Thyroid gland (tissue), 4 donors: ENCODE measurements around the gene C1orf159. TPM values are rescaled to one million over a fixed set of nuclear protein-coding genes. Genes with fewer than 3 reads are reported as not detected.
"Not testable (repeated sequence)": the region's sequence is repeated elsewhere in the genome, so short reads cannot be mapped to it uniquely, and the experiment has no call there.

Source experiments
- DNase-seq, 2 donors: peaks; one replicate each; pipeline ENCODE4 v3.0.0-alpha.2; 2019
- H3K27ac ChIP-seq, 3 donors: fragments of 200-600 bp; sonication (generic); 1 replicate in 2 of 3; 2 replicates in 1 of 3; pipeline ENCODE4 v1.5.1; 2016 to 2019; ENCODE audit warnings: mild to moderate bottlenecking in 1 of 3, moderate library complexity in 1 of 3
- H3K27me3 ChIP-seq: fragments of 200-600 bp; sonication (generic); one replicate; pipeline ENCODE4 v1.5.1; 2019
- H3K36me3 ChIP-seq, 2 donors: fragments of 200-600 bp; sonication (generic); one replicate each; pipeline ENCODE4 v1.5.1; 2016 to 2019
- H3K4me1 ChIP-seq, 2 donors: fragments of 200-600 bp; sonication (generic); one replicate each; pipeline ENCODE4 v1.5.1; 2017 to 2019
- H3K4me3 ChIP-seq, 3 donors: fragments of 200-600 bp; sonication (generic); replicated peaks in 1 of 3; 1 replicate in 2 of 3; 2 replicates in 1 of 3; pipeline ENCODE4 v1.5.1; 2016; ENCODE audit warnings: mild to moderate bottlenecking in 1 of 3
- H3K9me3 ChIP-seq: fragments of 200-600 bp; sonication (generic); one replicate; pipeline ENCODE4 v1.5.1; 2017
- CTCF ChIP-seq, 6 experiments: fragments of 200-600 bp in 3 of 6; fragments of 450-650 bp in 3 of 6; sonication (generic) in 3 of 6; IDR thresholded peaks; one replicate each; pipeline ENCODE4 v1.5.1; 2016 to 2019; ENCODE audit warnings: antibody characterized with exemption in 6 of 6, mild to moderate bottlenecking in 2 of 6, inconsistent platforms in 1 of 6, moderate library complexity in 1 of 6
- POLR2A ChIP-seq, 2 donors: fragments of 450-650 bp; IDR thresholded peaks; one replicate each; pipeline ENCODE4 v1.6.1; 2017; ENCODE audit warnings: antibody characterized with exemption in 2 of 2, mild to moderate bottlenecking in 2 of 2, moderate library complexity in 1 of 2
- WGBS, 2 donors: methylation state at CpG; one replicate each; pipeline ENCODE4 v1.1.5; 2017; 5-methylcytosine and 5-hydroxymethylcytosine counted together
- intact Hi-C: fragments of 100-400 bp; cut with DNase I; formaldehyde crosslinking; loops from one replicate; pipeline ENCODE4 v1.15.1; 2023
- total RNA-seq, 4 donors: library from RNA; depleted of rRNA; stranded (reverse); fragments of >200 nt; gene quantifications; one replicate each; pipeline ENCODE4 v1.2.3, GENCODE V29; 2016

Gene C1orf159
- total RNA-seq, 4 donors from 2014 or later, result 10.3 to 27.6 (median 19.6) TPM

- Histone ChIP-seq H3K4me3 (no peak overlapping the region), H3K4me1 (peaks cover 10 to 21% of the 10 kb centered on the region in 2 donors), H3K27me3 (no peaks in the 10 kb centered on the region), H3K36me3 (no peaks in the 10 kb centered on the region), H3K9me3 (no peaks in the 10 kb centered on the region), H3K27ac (no peak overlapping the region)
- TF ChIP-seq POLR2A (IDR thresholded peaks at IDR 0.05) (no peak), CTCF (IDR thresholded peaks at IDR 0.05) (no peak)
- intact Hi-C loops, result no loop called here
- 85 to 89% methylated on average over 10 of the region's 10 CpGs for WGBS, 2 donors
- DNase-seq, result no peak
Measured at GRCh38 chr1:1155258-1155657, 39.4 kb upstream of the C1orf159 start.

- Histone ChIP-seq H3K4me1 (peaks cover 10 to 20% of the 10 kb centered on the region in 2 donors), H3K9me3 (no peaks in the 10 kb centered on the region), H3K27me3 (no peaks in the 10 kb centered on the region), H3K36me3 (no peaks in the 10 kb centered on the region), H3K27ac (no peak overlapping the region), H3K4me3 (no peak overlapping the region)
- WGBS, 2 donors, result 62 to 67% methylated on average over 4 of the region's 4 CpGs
- TF ChIP-seq POLR2A (IDR thresholded peaks at IDR 0.05) (no peak), CTCF (IDR thresholded peaks at IDR 0.05) (no peak)
- no peak for DNase-seq
- intact Hi-C loops, result no loop called here
Measured at GRCh38 chr1:1153874-1154273, 38.0 kb upstream of the C1orf159 start.

GRCh38 chr1:1153215-1153614 lies 37.3 kb upstream of the C1orf159 start:
- H3K27me3 ChIP-seq, intact Hi-C loops, H3K27ac ChIP-seq, H3K4me3 ChIP-seq, H3K9me3 ChIP-seq, H3K36me3 ChIP-seq, DNase-seq: not testable (repeated sequence)
- WGBS, 2 donors, result 90 to 92% methylated on average over 14 of the region's 14 CpGs
- H3K4me1 ChIP-seq, result peaks cover 5 to 13% of the 10 kb centered on the region in 2 donors

- H3K9me3 ChIP-seq, H3K27ac ChIP-seq, H3K4me3 ChIP-seq, intact Hi-C loops, H3K36me3 ChIP-seq, H3K27me3 ChIP-seq, H3K4me1 ChIP-seq, DNase-seq: not testable (repeated sequence)
- 90 to 91% methylated on average over 13 of the region's 13 CpGs for whole genome bisulfite sequencing, 2 donors
Measured at GRCh38 chr1:1152431-1152830, 36.5 kb upstream of the C1orf159 start.

GRCh38 chr1:1151306-1151705 lies 35.4 kb upstream of the C1orf159 start:
- Histone ChIP-seq H3K27ac (no peak overlapping the region), H3K9me3 (no peaks in the 10 kb centered on the region), H3K4me3 (no peak overlapping the region), H3K27me3 (no peaks in the 10 kb centered on the region), H3K4me1 (peaks cover 0 to 6% of the 10 kb centered on the region in 2 donors), H3K36me3 (no peaks in the 10 kb centered on the region)
- 94% methylated on average over 6 to 16 of the region's 21 CpGs for WGBS, 2 donors
- TF ChIP-seq POLR2A (IDR thresholded peaks at IDR 0.05) (no peak), CTCF (IDR thresholded peaks at IDR 0.05) (no peak)
- intact Hi-C loops, result no loop called here
- no peak for DNase-seq

- 80% methylated on average over 1 of the region's 12 CpGs; no CpG with 5 or more reads in 1 of the 2 donors for WGBS, 2 donors
- intact Hi-C loops, result no loop called here
- Histone ChIP-seq H3K4me3 (no peak overlapping the region), H3K36me3 (no peaks in the 10 kb centered on the region), H3K27ac (no peak overlapping the region), H3K27me3 (no peaks in the 10 kb centered on the region), H3K9me3 (no peaks in the 10 kb centered on the region), H3K4me1 (no peaks in the 10 kb centered on the region)
- no peak for TF ChIP-seq POLR2A (IDR thresholded peaks at IDR 0.05)
- no peak for TF ChIP-seq CTCF (IDR thresholded peaks at IDR 0.05)
- DNase-seq, result no peak
Measured at GRCh38 chr1:1150100-1150499, 34.2 kb upstream of the C1orf159 start.
